DMS53 treated with DMSO at 0.1 percent for 48 hours (cell line): Measurements from ENCODE around the gene CACYBP.

ENCODE experiments used
- DNase-seq: peaks from one replicate; lab custom pipeline; 2025; ENCODE audit not compliant: unreplicated experiment; lab: John Stamatoyannopoulos, UW

CACYBP gene, protein sequence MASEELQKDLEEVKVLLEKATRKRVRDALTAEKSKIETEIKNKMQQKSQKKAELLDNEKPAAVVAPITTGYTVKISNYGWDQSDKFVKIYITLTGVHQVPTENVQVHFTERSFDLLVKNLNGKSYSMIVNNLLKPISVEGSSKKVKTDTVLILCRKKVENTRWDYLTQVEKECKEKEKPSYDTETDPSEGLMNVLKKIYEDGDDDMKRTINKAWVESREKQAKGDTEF

DNA sequence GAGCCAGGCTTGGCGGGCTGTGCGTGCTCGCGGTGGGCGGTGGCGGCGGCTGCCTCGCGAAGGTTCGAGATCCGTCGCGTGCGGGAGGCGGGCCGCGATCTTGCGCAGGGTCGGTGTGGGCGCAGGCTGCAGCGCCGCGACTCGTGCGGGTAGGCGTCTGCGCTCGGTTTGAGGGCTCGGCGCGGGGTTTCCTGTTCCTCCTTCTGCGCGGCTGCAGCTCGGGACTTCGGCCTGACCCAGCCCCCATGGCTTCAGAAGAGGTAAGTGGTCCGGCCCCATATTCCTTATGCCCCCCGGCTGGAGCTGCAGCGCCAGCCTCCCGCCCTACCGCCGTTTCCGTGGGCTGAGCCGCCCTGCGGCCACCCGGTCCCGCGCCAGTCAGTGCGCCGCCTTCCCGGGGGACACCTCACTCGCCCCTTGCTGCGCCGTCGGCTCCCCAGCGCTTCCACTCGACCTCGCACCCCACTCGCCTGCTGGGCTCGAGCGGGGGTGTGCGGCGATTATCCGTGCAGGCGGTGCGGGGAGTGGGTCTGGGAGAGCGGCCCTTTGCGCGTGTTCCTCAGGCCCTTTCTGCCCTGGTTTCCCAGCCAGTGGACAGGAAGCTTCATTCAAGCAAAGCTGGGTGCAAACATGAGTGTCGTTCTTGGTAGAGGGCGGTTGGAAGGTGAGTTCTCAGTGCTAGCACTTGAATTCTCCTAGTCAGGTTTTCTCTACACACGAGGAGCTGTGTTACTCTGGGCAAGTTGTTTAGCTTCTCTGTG lies at the start of gene CACYBP:
TSS of gene CACYBP (plus strand) at position 12 of the 761 bp plus-strand sequence. CDS start at position 246, 234 bp downstream.
- DNase-seq = peak; percentile 25

DNA sequence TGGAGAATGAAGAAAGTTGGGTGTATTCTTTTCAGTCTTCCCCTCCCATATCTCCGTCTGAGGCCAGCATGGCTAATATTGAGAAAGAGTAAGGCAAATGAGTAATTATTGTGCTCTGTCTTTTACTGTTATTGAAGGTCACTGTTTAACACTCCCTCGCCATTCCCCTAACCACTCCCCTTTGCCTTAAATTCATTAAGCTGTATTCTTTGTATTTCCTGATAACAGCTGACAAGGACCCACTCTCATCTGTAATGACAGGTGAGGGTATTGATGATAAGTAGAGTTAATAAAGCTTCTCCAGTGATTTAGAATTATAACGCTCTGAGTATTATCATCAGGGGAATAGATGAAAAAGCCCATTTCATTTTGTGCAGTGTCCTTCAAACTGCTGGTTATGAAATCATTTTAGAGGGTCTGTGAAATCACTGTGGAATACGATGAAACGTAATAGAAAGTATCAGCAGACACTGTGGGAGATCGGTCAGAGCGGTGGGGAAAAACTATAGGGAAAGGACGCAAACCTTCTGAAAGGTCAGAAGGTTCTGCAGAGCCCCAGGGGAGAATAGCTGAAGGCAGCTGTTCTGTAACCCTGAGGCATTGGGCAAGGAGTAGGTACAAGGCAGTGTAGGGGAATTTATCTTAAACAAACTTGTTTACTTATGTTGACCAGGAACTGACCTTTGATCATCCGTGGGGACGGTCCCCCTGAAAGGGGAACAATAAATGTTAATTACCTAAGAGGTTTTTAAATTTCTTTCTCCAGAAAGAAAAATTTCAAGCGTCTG lies 46.3 kb upstream of the CACYBP start:
- no peak for DNase-seq

DNA sequence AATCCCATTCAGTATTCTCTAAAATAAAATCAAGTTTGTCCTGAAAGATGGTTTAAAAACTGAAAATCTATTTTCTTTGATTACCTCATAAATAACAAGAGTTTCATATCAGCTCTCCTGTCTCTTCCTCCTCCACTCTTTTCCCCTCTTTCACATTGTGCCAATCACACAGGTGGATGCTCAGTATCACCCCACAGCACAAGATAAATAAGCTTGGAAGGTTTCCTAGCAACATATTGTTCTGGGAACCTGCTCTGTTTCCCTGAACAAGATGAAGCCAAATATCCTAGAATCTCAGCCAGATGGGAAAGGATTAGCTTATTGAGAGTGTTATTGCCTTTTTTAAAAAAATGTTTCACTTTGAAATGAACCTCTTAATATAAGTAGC lies 45.7 kb upstream of the CACYBP start:
- peak; percentile 78 for DNase-seq

DNA sequence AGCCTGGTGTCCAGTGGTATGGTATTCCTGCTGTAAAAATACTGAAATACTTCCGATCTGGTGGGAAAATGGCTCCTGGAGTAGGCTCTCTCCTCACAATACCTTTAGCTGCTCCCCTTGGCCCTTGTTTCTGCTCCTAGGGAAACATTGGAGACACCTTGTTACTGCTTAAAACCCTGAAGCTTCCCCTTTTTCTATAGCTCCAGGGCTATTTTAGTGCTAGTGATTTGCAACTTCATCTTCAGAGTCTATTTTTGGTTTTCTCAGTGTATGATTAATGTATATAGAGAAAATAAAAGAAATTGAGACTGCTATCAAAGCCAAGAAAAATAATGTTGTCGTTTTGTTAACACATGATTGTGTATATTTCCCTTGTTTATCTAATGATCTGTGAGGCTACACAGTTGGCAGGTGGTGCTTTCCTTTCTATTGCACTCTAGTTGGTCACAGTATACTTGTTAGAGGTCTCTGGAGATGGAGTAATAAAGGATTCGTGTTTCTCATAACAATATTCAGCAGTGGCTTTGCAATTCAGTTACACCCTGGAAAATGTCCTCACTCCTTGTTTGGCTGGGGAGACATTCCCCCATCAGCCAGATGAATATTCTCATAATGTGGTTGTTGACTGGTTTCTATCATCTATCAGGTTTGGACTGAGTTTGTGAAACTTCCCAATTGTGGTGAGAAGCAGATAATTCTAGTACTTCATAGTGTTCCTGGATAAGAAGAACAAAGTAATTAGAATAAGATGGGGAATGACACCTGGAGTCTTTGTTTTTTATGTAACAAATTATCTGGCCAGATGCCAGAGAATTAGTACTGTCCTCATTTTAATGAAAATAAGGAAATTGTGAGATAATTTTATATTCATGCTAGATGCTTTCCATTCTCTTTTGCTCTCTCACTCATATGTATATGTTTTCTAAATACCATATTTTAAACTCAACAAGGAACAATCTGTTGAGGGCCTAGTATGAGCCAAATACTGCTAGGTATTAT lies 44.8 kb upstream of the CACYBP start:
- peak; percentile 52 for DNase-seq

DNA sequence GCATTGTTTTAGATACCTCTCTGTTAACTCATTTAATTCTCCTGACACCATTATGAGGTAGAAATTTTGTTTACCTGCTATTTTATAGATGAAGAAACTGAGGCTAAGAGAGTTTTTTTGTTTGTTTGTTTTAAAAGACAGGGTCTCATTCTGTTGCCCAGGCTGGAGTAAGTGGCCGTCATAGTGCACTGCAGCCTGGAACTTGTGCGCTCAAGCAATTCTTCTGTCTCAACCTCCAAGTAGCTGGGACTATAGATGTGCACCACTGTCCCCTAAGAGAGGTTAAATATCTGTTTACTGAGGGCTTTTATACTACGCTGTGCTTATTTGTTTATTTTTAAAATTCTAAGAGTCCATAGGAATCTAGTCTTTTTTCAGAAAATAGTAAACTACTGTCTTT lies 43.7 kb upstream of the CACYBP start:
- DNase-seq = no peak

DNA sequence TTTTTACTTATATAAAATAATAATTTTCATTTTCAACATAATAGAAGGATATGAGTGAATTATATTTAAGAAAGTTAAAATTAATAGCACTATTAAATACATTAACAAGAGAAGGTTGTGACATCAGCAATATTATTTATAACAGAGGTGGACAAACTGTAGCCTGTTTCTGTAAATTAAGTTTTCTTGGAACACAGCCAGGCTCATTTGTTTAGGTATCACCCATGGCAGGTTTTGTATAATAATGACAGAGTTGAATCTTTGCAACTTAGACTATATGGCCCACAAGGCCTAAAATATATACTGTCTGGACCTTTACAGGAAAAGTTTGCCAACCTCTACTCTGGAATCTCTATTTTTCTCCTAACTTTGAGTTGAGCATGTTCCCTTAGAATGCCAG lies 42.8 kb upstream of the CACYBP start:
- no peak for DNase-seq

DNA sequence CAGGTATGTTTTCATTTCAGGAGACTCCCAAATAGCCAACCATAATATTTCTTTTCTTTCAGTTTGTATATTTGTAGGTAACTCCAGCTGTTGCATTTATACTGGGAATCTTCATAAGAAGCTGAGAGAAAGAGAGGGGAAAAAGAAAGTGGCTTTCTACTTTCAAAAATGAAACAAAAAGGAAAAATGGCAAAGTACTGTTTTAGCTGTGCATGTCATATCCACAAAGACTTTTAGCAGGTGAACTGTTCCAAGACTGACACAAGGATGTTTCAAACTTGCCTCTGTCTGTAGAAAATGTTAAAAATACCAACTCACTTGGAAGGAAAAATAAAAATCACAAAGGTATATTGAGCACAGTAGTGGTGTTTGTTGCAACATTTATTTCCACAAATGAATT lies 41.9 kb upstream of the CACYBP start:
- DNase-seq = no peak

DNA sequence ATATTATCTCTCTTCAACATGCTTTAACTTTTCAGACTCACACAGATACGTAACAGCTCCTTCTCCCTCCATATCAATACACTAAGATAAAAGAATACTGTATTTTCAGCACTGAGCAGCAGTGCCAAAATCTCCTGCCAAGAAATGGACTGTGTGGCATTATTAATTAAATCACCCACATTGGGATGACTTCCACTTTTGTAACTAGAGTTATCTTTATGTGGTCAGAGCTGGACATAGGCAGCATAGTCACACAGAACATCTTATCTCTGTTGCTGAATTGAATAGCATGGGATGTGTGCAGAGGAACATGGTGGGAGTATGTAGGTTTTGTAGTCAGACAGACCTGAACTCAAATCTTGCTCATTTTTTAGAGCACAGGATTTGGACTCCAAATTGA lies 41.4 kb upstream of the CACYBP start:
- DNase-seq = no peak

DNA sequence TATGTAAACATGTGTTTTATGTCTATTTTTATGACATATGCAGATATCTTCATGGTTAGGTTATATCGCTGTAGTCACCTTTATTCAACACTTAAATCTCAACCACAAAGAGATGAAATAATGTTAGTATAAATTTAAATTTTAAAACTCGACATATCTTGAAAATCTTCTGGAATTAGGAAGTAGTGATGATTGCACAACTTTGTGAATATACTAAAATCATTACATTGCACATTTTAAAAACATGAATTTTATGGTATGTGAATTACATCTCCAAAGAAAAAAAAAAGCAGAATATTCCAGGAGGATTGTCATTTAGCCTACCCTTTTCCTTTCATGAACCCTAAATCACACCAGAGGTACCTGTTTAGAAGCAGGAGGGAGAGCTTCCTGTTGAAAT lies 39.4 kb upstream of the CACYBP start:
- DNase-seq = no peak

DNA sequence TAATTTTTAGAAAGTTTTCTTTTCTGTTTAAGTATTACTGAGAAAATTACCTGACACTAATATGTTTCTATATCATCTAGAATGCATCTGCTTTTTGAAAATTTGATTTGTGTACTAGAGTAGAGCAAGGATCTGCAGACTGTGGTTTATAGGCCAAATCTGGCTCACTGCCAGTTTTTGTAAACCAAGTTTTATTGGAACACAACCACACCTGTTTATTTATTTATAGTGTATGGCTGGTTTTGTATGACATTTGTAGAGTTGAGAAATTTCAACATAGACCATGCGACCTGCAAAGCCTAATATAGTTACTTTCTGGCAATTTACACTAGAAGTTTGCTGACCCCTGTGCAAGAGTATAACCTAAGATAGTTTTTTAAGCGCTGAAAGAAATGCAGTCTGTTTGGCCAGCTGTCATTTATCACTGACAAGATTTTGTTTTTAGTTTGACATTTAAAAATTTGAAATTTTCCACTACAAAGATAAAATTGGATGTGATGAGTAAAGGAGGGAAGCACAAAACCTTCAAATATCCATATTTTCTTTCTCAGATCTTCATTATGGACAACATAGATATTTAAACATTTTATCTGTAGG lies 36.1 kb upstream of the CACYBP start:
- no peak for DNase-seq

DNA sequence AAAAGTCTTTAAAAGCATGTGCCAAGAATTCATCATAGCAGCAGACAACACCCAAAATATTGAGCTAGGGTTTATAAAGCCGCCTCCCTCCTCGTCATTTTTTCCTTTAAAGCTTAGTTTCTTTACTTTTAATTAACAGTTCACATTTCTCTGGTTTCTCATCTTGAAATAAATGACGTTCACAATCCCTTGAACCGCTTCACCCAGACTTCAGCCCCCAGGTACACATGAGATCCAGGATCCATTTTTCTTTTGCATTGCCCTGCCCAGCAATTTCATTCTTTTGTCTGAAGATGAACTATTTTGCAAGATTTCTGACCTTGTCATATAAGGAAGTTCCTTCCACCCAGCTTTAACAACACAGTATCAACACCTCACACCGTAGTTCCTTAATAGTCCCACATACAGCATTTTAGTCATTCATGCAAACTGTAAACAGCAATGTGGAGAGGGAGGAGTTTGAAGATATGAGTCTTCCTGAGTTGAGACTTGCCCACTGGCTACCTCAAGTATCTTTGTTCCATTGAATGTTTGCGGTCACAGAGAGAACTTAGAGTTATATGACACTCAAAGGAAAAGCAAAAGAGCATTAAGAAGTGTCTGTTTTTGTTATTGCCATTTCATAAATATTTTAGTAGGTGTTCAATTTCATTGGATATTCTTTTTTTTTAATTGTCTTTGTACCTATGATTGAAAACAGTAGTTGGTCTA lies 35.3 kb upstream of the CACYBP start:
- DNase-seq = no peak

DNA sequence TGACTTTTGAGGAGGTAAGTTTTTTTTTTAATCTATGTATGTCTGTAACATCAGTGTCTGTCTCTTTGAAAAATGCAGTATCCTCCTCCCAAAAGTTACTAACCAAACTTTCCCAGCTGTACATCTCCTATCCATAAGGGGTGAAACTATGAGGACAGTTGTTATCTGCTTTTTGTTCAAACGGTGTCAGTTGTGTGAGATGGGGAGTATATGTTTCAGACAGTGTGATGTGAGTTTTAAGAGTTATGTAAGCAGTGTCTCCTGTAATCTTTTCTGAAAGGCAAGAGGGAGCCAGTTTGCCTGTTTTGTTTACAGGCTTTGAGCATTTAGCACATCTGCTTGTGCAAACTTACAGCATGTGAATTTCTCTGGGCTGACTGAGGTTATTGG lies 34.8 kb upstream of the CACYBP start:
- no peak for DNase-seq

DNA sequence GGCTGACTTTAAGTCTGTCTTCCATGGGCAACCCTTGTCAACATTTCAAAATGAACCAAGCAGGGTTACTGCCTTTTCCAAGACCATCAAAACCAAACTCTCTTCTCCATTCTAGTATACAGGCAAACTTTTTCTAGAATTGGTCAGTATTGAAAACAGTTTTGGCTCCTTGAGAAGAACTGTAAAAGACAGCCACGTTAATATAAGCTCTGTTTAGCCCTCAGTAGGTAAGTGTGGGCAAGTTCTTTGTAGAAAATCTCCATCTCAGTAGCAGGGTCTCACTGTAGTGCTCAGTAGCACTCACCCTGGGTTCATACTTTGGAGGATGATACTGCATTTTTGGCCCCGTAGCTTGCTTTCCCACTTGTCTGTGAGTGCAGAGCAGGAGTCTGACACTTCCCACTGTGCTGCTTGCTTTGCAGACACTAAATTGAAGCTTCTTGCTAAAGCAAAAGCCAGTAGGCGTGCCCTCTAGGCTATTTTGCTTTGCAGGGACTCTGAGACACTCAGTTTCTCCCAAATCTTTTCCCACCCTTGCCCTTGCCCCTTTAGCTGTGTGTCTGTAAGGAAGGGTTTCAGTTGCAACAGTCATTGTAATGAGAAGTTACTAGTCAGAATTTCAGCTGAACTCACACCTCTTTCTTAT lies 34.3 kb upstream of the CACYBP start:
- no peak for DNase-seq

DNA sequence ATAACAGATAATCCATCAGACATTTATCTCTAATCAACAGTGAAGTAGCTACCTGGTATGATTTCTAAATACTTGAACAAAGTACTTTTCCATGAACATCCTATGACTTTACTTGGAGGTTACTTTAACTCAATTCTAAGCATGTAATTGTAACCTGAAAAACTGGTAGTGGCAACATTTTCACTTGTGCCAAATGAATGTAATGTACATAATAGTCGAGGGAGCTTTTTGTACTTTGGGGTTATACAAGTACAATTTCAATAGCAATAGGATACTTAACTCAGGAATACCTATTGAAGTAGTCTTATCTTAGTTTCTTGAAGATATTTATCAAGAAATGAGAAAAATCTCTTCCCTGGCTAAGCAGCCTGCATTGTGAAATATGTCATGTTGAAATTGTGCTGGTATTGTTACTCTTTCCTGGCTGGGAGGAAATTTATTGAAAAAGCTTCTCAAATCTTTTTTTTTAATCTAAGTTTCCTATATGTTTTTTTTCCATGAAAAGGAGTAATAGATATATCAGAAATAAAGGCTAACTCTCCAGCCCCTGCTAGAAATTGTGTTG lies 33.7 kb upstream of the CACYBP start:
- DNase-seq = no peak

DNA sequence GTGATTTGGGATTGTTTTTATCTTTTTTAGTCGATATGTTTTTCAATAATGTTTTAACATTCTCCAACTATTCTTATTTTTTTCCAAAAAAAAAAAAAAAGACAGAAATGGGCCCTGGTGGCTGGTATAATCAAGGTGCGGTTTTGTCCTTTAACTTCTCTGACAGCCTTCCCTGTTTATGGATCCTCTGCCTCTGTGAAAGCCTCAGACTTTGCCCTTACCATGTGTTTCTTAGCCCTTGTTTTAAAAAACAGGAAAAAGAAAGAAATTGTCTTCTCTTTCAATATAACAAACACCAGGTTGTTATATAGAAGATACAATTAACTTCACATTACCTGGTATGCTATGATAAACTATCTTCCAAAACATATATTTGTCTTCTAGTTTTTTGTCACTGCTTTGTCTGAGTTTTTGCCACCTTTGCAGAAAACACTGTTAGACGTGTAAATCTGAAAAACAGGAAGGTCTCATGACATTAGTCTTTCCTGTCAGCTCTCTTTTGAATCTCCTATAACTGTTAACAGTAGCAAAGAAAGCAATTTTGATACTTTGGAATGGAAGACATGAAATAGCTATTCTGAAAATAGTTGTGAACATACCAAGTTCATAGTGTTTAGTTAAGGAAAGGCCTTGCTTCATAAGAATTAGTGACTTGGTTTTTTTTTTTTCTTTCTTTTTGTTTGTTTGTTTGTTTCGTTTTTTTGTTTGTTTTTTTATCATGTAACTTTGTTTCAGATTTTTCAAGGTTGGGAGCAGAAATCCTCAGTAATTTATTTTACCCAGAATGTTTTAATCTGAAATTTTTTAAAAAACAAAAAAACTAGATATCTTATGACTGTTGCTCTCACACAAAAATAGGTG lies 31.7 kb upstream of the CACYBP start:
- no peak for DNase-seq

DNA sequence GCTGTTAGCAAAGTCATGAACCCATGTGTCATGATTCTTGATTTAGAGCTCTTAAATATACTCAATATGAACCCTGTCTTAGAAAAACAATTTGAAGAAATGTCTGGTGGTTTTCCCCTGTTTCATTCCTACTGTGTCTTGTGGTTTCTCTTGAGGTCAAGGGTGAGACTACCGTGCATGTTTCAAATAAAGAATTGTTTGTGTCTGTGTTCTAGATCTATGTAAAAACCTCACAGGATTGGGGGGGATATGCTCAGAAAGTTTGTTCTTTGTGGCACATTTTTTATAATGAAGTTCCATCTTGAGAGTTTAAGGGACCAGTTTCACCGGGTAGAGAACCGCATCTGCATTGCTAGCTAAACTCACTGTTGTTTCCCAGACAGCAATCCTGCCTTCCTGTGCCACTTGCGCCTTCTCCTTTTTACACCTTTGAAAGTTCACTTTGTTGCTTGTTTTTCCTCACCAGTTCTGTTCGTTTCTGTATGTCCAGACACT lies 30.9 kb upstream of the CACYBP start:
- DNase-seq = no peak

DNA sequence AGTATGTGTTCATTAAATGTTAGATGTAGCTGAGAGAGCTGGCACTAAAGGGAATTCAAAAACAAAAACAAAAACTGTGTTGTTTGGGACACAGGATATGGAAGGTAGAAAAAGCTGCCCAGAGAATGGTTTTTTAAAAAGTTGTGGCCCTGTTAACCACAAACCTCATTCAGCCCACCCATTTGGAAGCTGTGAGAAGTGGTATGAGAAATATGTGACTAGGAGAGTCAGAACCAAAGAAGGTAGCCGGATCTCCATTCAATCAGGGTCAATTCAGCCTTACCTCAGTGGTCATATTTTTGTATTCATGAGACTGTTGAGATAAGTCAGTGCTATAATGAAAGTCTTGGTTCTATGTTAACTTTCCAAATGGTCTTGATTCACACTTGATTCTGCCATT lies 29.8 kb upstream of the CACYBP start:
- DNase-seq = no peak

DNA sequence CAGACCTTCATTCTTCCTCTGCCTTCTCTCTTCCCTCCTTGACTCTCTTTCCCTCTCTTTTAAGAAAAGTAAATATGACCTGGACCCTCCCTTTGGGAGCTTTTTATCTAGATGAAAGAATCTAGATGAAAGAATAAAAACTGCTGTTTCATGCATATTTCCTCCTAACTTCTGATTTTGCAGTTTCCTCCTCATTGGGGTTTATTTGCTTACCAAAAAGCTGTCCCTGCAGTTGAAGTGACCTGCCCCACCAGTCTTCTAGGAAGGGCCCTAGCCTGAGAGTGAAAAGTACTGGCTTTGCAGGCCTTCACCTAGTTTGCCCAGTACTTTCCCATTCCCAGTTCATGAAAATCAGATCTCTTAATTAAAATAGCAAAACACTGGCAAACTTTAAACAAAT lies 28.3 kb upstream of the CACYBP start:
- DNase-seq = no peak
